SK-N-MC (cell line): ENCODE measurements around the gene PPP1R9A.

ENCODE experiments used
- EZH2 ChIP-seq: fragments of 200-600 bp; sonication (generic); IDR thresholded peaks from one replicate; pipeline ENCODE4 v1.6.1; 2017; ENCODE audit warnings: antibody characterized with exemption
- POLR2AphosphoS5 ChIP-seq: IDR thresholded peaks from 2 replicates; pipeline ENCODE4 v1.6.1; 2012; ENCODE audit warnings: mild to moderate bottlenecking, low read depth, low read length, borderline replicate concordance

DNA sequence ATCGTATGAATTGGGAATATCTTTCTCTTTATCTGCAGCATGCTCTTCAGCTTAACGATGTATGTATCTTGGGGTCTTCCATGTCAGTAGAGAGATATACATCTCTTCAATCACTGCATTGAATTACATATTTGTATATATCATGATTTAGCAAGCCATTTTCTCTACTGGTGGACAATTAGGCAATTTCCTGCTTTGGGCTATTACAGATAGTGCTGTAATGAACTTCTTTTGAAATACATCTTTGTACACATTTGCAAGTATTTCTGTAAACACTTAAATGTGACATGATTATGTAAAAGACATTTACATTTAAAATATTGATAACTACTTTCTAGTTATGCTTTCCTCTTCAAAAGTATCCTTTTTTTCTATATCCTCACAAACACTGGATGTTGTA, 199.0 kb downstream of the PPP1R9A start:
- TF ChIP-seq POLR2AphosphoS5, result no peak
- TF ChIP-seq EZH2, result no peak
